Activated CD4-positive, CD25-positive, alpha-beta regulatory T cell treated with anti-CD3 and anti-CD28 coated beads, Interleukin-2, amount 50 U/mL, for 24 hours (primary cell): ENCODE results near the gene GRAMD1A.
"Not testable (repeated sequence)": the region's sequence is repeated elsewhere in the genome, so short reads cannot be mapped to it uniquely, and the experiment has no call there.

Experiments
- ATAC-seq, 2 donors: fragments of 150-1000 bp; cut with Tn5 transposase; one replicate each; pipeline ENCODE4 v1.10.0; 2021; ENCODE audit warnings: mild to moderate bottlenecking in 1 of 2, moderate library complexity in 1 of 2

Gene GRAMD1A

DNA sequence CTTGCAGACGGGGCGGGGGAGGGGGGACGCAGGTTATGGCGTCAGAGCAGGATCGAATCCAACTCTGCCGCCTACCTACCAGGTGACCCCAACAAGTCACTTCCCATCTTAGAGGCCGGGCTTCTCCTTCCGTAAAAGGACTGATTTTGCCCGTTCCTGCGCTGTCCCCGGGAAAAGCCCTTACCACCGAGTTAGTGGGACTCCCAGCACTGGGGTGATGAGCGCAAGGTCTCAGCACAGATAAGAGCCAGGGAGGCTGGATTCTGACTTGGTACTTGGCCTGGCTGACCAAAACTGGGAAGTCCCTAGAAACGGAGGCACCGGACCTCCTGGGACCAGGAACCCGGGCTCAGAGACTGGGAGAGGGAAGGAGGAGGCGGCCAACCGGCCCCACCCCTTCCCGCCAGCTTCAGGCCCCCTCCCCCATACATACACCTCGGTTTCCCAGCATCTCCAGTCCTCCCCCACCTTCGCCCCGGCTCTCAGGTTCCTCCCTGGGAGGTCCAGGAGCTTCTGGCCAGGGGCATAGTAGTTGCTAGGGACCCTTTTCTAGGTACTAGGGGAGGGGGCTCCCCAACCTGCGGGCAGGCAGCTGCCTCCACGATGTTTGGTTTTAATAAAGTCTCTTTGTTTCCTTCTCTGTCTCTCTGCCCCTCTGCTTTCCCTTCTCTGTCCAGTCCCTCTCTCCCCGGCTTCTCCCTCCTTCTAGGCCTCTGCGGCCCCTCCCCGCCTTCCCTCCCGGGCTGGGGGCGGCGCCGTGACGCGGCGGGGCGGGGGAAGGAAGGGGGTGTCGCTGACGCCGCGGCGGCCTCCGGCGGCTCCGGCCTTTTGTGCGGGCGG lies at the start of gene GRAMD1A:
TSS of gene GRAMD1A (plus strand) at position 826 of the 840 bp plus-strand sequence. CDS start 156 bp downstream, outside the sequence.
- ATAC-seq, result peak; percentile 63 to 66

DNA sequence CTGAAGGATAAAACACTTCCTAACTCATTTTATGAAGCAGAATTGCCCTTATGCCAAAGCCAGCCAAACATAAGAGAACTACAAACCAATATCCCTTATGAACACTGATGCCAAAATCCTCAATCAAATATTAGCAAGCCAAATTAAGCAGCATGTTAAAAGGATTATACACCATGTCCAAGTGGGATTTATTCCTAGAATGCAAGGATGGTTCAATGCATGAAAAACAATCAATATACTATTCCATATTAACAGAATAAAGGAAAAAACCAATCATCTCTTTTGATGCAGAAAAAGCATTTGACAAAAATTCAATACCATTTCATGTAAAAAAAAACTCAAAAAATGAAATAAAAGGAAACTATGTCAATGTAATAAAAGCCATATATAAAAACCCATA lies 47.0 kb upstream of the GRAMD1A start:
- no peak for ATAC-seq

DNA sequence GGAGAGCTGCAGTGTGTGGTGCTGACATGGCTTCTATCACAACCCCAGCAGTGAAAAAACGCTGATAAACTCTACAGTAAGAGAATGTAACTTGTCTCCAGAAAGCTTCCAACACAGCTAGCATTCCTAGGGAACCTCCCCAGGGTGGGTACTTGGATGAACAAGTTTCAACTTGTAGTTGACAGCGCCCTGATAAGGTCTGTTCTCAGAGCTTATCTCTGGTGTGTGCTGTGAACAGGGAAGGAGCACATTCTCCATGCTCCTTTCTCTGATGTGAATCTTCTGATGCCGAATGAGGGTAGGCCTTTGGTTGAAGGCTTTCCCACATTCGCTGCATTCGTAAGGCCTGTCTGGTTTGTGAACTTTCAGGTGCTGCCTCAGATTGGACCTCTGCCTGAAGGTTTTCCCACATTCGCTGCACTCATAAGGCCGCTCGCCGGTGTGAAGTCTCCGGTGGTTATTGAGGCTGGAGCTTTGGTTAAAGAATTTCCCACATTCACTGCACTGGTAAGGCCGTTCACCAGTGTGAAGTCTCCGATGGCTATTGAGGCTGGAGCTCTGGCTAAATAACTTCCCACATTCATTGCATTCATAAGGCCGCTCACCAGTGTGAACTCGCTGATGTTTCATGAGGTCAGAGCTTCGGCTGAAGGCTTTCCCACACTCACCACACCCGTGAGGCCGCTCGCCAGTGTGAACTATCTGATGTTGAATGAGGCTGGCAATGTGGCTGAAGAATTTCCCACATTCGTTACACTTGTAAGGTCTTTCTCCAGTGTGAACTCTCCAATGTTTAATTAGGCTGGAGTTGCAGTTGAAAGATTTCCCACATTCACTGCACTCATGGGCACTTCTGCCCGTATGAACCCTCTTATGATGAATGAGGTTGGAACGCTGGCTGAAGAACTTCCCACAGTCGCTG lies 42.0 kb upstream of the GRAMD1A start:
- ATAC-seq, result no peak

DNA sequence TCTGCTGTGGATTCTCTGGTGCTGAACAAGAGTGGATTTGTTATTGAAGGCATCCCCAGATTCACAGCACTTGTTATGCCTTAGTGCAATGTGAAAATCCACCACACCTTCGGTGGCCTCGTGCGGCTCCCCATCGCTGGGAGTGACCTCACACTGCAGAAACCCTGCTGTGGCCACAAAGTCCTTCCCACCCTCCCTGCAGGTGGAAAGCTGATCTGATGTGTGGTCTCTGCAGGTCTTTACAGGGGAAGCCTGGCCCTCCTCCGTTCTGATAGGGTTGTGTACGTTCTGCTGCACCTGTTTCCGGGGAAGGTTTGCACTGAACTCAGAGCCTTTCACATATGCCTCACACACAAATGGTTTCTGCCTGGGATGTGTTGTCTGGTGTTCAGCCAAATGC lies 41.1 kb upstream of the GRAMD1A start:
- ATAC-seq, result no peak

DNA sequence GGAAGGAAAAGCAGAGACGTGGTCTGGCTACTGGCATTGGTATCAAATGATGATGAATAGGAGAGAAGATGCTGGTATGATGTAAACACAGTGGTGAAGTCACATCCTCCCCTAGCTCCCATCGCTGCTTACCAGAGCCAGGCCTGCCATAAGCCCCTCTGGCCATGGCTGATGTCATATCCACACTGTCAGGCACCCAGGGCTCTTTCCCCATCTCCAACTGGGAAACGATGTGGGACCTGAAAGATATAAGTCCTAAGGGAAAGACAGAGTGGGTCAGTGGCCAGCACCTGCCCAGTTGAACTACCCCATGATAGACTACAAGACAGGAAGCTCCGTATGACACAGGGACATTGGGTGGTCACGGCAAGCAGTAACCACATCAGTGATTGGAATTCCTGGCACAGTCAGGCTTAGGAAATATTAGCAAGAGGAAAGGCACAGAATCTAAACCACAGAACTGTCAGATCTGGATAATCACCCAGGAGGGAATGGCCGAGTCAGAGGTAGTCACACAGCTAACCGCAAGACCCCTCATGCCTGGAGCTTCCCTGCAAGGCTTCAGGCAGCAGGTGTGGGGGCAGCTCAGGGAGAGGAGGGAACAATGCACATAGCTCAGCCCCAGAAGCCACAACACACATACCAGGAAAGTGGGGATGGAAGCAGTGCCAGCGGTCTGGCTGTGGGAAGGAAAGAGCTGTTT lies 39.9 kb upstream of the GRAMD1A start:
- ATAC-seq, result no peak

DNA sequence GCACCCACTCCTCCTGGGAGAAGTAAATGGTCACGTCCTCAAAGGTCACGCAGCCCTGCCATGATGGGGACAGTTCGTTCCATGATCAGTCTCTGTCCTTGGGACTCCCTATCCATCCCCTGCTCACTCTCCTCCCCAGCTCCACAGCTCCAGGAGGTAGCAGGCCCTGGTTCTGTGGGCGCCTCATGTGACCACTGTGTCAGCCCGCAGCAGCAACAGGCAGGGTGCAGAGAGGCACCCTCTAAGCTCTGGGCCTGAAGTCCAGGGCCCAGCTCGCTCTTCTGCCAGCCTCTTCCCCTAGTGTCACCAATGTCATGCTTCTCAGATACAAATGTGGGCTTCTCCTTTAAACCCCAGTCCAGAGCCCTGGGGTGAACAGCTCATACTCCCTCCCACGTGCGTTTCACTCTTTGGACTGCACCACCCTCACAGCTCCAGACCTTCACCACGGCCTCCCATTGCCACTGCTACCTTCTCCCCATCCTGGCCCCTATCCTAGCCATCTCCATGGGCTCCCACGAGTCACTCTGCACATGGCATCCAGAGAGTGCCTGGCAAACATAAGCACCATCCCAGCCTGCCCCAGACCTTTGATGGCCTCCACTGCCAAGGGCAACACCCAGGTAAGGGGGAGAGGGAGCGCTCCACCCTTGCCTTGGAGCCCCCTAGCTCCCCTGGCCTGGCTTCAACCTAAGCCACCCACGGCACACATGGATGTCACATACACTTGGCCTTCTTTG lies 39.0 kb upstream of the GRAMD1A start:
- ATAC-seq, result no peak

DNA sequence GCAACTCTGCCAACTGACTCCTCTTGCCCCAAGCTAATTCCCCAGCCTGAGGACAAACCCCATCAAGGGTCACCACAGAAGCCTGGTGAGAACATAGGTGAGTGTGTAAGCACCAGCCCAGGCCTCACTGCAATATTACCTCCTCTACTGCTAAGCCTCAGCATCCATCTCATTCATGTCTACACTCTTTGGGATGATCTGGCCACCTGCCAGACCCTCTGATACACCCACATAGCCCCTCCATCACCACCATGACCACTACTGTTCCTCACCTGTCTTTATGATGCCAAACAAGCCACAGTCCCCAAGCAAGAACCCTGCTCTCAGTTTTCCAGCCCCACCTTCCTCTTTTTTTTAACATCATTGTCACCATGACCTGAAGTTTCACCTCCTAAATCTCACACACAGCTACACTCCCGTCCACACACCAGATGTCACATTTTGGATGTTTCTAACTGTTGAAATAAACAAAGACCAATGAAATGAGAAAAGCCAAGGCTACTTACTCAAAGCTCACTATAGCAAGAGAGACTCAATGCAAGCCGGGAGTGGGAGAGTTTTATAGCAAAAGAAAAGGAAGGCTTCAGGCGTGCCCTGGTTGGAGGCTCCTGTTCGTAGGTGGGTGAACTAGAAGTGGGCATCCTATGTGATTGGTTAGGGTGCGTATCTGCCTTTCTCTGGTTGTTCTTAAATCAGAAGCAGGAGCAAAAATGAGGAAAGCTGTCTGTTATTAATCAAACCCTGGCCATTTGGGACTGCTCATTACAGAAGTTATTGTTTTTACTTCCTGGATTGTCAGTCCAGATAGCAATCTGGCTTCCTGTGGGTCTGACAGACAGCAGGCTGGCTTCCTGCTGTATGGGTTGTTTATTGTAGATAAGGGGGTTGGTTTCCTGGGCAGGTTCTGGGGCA lies 38.1 kb upstream of the GRAMD1A start:
- no peak for ATAC-seq

DNA sequence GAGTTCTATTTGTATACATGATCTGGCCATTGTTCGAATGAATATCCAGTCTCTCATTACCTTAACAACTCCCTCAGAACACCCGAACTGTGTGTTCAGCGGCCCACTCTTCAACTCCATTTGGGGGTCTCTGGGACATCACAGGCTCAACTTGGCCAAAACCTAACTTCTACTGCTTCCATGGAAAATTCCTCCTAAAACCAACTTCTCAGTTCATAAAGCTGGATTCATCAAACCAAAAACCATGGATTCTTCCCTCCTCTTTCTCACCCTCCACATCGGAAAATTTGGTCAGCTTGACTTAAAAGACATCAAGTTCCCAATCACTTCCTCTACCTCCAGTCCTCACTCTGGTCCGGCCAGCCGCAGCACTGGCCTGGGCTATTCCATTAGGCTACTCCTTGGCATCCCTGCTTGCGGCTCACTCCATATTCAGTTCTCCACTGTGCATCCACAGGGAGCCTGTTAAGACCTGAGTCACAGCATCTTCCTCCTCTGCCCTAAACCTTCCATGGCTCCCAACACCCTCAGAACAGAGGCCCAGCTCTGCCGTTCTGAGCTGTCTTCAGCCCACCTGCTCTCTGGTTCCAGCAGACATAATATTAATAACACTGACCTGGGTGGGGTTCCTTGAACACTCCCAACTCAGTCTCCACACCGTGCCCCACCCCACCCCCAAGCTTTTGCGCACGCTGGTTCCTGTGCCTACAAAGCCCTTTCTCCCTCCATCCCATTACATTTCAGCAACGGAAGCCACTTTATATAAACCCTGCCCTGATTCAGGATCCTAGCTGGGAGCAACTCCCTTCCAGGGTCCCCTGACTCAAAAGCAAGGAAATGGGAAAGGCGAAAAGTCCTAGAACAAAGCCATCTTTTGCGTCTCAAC lies 37.2 kb upstream of the GRAMD1A start:
- ATAC-seq, result no peak

DNA sequence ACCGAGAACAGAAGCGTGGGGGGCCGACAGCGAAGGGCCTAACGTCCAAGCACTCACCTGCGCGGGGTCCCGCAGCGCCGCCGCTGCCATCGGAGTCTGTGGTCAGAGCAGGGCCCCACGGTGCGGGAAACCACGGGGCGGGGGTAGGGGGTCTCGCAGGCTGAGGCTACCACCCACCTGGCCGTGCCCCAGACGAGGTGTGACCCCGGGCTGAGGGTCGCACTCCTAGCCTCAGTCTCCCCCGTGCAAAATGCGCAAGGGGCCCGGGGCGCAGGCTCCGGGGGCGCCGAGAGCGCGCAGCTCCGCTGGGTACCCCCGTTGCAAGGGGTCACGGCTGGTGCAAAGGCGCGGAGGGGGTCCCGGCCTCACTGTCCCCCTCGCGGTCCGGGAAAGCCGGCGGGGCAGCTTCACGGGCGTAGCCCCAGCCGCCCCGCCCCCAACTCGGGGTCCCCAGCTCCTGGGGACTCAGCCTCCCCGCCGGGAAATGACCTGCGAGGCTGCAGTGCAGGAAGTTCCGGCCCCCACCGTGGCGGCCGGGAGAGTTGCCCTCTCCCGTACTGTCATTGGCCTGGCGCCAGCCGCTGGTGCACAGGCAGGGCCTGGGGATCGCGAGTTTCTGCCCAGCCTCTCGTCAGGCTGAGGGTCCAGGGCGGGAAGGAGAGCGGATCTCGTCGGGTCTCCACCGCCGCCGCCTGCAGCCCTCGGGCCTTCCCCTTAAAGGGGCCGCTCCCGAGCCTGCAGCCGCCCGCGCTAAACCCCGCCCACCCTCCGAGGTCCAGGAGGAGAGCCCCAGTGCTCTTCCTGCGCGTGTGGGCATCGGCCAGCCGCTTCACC lies 36.3 kb upstream of the GRAMD1A start, which contains the start of gene ZNF792:
TSS of gene ZNF792 (minus strand) at position 657 of the 834 bp plus-strand sequence. CDS start at position 90, 567 bp downstream.
- ATAC-seq, result peak; percentile 76 to 83

DNA sequence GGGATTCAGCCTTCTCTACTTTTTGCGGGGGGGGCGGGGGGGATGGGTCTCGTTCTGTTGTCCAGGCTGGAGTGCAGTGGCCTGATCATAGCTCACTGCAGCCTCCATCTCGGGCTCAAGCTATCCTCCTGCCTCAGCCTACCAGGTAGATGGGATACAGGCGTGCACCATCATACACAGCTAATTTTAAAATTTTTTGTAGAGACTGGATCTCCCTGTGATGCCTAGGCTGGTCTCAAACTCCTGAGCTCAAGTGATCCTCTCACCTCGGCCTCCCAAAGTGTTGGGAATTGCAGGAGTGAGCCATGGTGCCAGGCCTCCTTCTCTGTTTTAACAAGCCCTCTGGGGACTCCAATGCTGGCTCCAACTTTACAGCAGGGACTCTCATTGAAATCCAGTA lies 35.5 kb upstream of the GRAMD1A start:
- no peak for ATAC-seq

DNA sequence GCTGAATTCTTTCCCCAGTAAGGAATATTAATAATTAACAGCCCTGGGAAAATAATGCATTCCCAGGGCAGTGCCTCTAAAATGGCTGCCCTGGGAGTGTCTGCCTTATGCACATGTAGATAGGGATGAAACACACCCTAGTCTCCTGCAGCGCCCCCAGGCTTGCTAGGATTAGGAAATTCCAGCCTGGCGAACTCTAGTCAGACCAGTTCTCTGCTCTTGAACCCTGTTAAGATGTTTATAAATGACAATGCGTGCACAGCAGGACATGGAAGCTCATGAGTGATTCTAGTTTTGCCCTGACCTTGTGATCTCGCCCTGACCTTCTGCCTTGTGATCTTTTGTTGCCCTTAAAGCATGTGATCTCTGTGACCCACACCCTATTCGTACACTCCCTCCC lies 34.6 kb upstream of the GRAMD1A start:
- ATAC-seq, result not testable (repeated sequence)

DNA sequence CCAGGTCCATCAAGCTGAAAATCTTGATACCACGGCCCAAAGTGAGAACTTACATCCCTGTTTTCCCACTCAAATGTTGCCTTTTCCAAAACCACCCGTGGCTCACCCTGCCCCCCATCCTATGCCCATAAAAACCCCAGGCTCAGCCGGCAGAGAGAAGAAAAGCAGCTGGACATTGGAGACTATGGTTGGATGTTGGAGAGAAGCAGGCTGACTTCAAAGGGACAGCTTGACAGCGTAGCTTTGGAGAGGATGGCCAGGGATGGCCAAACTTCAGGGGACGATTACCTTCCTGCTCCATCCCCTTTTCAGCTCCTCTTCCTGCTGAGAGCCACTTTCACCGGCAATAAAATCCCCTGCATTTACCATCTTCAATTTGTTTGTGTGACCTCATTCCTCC lies 32.6 kb upstream of the GRAMD1A start:
- no peak for ATAC-seq

DNA sequence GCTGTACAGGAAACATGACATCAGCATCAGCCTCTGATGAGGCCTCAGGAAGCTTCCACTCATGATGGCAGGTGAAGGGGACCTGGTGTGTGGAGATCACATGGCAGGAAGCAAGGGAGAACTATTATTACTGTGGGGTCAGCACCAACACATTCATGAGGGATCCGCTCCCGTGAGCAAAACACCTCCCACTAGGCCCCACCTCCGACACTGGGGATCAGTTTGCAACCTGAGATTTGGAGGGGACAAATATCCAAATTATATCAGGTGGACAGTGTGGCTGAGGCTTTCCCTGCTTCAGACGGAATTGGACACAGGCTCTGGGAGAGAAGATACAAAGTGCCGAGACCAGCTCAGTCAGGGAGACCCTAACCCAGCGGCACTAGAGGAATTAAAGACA lies 30.4 kb upstream of the GRAMD1A start:
- no peak for ATAC-seq

DNA sequence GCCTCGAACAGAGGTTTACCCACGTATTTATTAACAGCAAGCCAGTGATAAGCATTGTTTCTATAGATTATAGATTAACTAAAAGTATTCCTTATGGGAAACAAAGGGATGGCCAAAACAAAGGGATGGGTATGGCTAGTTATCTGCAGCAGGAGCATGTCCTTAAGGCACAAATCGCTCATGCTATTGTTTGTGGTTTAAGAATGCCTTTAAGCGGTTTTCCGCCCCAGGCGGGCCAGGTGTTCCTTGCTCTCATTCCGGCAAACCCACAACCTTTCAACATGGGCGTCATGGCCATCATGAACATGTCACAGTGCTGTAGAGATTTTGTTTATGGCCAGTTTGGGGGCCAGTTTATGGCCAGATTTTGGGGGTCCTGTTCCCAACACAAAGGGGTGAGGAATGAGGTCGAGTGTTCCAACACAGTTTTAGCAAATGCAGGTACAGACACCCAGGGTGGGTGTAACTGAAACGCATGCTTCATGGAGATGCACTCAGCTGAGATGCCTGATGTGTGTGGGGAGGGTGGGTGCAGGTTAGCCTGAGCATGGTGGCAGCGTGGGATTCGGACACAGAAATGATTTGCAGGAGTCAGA lies 29.8 kb upstream of the GRAMD1A start:
- ATAC-seq, result not testable (repeated sequence)

DNA sequence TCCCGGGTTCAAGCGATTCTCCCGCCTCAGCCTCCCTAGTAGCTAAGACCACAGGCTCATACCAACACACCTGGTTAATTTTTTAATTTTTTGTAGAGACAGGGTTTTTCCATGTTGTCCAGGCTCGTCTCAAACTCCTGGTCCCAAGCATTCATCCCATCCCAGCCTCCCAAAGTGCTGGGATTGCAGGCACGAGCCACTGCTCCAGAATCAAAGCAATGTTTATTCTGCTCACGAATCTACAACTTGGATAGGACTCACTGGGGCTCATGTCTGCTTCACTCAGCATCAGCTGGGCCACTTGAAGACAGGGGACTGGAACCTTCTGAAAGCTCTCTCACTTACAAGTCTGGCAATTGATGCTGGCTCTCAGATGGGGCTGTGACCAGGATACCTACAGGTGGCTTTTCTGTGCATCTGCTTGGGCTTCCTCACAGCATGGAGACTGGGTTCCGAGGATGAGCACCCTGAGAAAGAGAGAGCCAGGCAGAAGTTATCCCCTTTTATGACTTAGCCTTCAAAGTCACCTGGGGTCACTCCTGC lies 27.9 kb upstream of the GRAMD1A start:
- no peak for ATAC-seq

DNA sequence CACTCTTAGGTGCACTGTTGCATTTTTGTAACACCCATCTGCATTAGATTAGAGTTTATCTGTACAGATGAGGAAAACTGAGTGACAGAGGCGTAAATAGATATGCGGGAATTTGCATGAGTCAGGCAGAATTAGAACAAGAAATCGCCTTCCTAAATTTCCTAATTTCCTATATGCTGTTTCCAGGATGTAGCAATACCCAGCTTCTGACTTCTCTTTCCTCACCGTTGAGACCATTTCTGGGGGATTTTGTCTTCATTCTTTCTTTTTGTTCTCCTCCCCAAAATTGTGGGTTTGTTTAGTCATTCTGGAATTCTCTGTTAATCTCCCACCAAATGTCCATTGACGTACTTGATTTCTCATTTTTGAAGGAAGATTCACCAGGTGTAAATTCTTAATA lies 25.5 kb upstream of the GRAMD1A start:
- no peak for ATAC-seq

DNA sequence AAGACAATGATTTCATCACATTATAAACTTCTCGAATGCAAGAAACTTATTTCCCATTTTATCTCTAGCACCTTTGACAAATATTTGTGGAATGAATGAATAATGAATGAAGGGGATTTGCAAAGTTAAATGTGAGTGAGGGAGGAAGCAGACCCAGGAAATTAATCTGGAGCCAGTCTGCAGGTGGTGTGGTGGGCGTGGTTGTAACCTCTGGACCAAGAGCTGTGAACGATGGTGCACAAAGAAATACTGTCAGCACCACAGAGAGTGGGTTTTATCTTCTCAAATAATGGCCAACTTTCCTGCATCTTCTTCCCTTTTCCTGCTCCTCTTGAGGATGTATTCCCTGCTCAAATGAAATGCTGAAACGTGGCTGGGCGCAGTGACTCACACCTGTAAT lies 25.1 kb upstream of the GRAMD1A start:
- ATAC-seq, result no peak

DNA sequence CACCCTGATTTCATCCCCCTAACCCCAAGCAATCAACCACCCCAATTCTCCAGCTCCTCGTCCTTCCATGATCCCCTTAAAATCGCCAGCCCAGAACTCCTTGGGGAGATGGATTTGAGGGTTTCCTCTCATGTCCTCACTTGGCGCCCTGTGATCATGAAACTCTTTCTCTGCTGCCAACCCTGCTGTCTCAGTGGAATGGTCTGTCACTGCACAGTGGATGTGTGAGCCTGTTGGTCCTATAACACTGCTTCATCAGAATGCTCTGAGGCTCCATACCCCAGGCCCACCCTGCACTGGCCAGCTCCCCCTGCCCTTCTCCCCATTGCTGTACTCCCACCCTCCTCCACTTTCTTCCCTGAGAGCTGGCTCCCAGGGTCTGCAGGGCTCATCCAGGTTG lies 23.5 kb upstream of the GRAMD1A start:
- no peak for ATAC-seq
